Caco-2 (cell line): ENCODE results near the gene NLGN1. TPM values are rescaled to one million over a fixed set of nuclear protein-coding genes. Genes with fewer than 3 reads are reported as not detected.

ENCODE experiments used
- BruUV-seq: library from RNA; stranded (reverse); fragments of 400-500 nt; replicated peaks from 2 replicates; lab custom pipeline; 2021; lab: Mats Ljungman, UMichigan
- CTCF ChIA-PET: fragments of 300-600 bp; sonication (Branson Sonifier 250); formaldehyde crosslinking; loops from one replicate; lab custom pipeline; 2022; ENCODE audit warnings: antibody characterized with exemption; lab: Charles Lee
- POLR2A ChIA-PET: fragments of 300-600 bp; sonication (Branson Sonifier 250); formaldehyde crosslinking; loops from one replicate; lab custom pipeline; 2022; ENCODE audit warnings: antibody characterized with exemption; lab: Charles Lee
- DNase-seq, 2 experiments: peaks; one replicate each; pipeline versions ENCODE4 v3.0.0 to v3.0.0-alpha.2; 2020 to 2022
- H3K27me3 ChIP-seq: replicated peaks from 2 replicates; pipeline ENCODE4 v1.6.0; 2011; ENCODE audit warnings: low read length; ENCODE audit not compliant: control insufficient read depth, insufficient read depth
- H3K36me3 ChIP-seq: 2 replicates; pipeline ENCODE4 v1.5.1; 2011; ENCODE audit warnings: low read length; ENCODE audit not compliant: control insufficient read depth, insufficient read depth
- H3K4me1 ChIP-seq: fragments of 250-450 bp; sonication (Bioruptor Pico); 2 replicates; pipeline ENCODE4 v1.5.1; 2020; ENCODE audit warnings: mild to moderate bottlenecking
- H3K4me3 ChIP-seq: 2 replicates; pipeline ENCODE4 v1.5.1; 2011; ENCODE audit warnings: low read depth, mild to moderate bottlenecking, control low read depth, low read length
- H3K9me3 ChIP-seq: fragments of 250-450 bp; sonication (Bioruptor Pico); 2 replicates; pipeline ENCODE4 v1.5.1; 2020; ENCODE audit warnings: mild to moderate bottlenecking, moderate library complexity
- H3K27ac Mint-ChIP-seq: one replicate; pipeline ENCODE4 v1.8.0; 2022; ENCODE audit warnings: mixed read lengths; ENCODE audit not compliant: unreplicated experiment
- H3K27me3 Mint-ChIP-seq: one replicate; pipeline ENCODE4 v1.8.0; 2022; ENCODE audit warnings: mixed read lengths; ENCODE audit not compliant: insufficient read depth, unreplicated experiment
- H3K36me3 Mint-ChIP-seq: one replicate; pipeline ENCODE4 v1.8.0; 2022; ENCODE audit warnings: mild to moderate bottlenecking, mixed read lengths; ENCODE audit not compliant: insufficient read depth, unreplicated experiment
- H3K4me1 Mint-ChIP-seq: one replicate; pipeline ENCODE4 v1.8.0; 2022; ENCODE audit warnings: low read depth, mixed read lengths; ENCODE audit not compliant: unreplicated experiment
- H3K4me3 Mint-ChIP-seq: one replicate; pipeline ENCODE4 v1.8.0; 2022; ENCODE audit warnings: mild to moderate bottlenecking, moderate library complexity, mixed read lengths; ENCODE audit not compliant: unreplicated experiment
- H3K9me3 Mint-ChIP-seq: one replicate; pipeline ENCODE4 v1.8.0; 2022; ENCODE audit warnings: mixed read lengths; ENCODE audit not compliant: unreplicated experiment
- CTCF ChIP-seq, 2 experiments: fragments of 200-600 bp in 1 of 2; IDR thresholded peaks; 1 replicate in 1 of 2; 2 replicates in 1 of 2; pipeline versions ENCODE4 v1.5.1 to v1.8.0; 2011 to 2022; ENCODE audit warnings: antibody characterized with exemption in 1 of 2, control low read depth in 1 of 2, inconsistent platforms in 1 of 2, low read depth in 1 of 2, low read length in 1 of 2, mild to moderate bottlenecking in 1 of 2, moderate library complexity in 1 of 2; ENCODE audit not compliant: insufficient read depth in 1 of 2, severe bottlenecking in 1 of 2, unreplicated experiment in 1 of 2
- intact Hi-C: fragments of 100-400 bp; cut with micrococcal nuclease; formaldehyde crosslinking; loops from one replicate; pipeline ENCODE4 v1.10.0; 2022; ENCODE audit not compliant: unreplicated experiment
- total RNA-seq: library from RNA; stranded (reverse); gene quantifications from 2 replicates; pipeline ENCODE4 v1.2.3, GENCODE V29; 2022

Gene NLGN1
- total RNA-seq, 1 experiment from 2014 or later: not detected

GRCh38 chr3:173939331-173939730, 541.8 kb downstream of the NLGN1 start:
- TF ChIP-seq CTCF (IDR thresholded peaks at IDR 0.05; ENCODE audit: insufficient read depth in 1 of 2, low read depth in 1 of 2, low read length in 1 of 2, severe bottlenecking in 1 of 2, unreplicated experiment in 1 of 2): no peak
- Histone ChIP-seq H3K4me3 (no peak overlapping the region), H3K9me3 (no peaks in the 10 kb centered on the region), H3K4me1 (peaks cover 11% of the 10 kb centered on the region), H3K36me3 (no peaks in the 10 kb centered on the region), H3K27me3 (no peaks in the 10 kb centered on the region)
- intact Hi-C loops: no loop called here
- POLR2A ChIA-PET: no interaction called here
- Mint-ChIP-seq H3K4me1 (no peaks in the 10 kb centered on the region), H3K27ac (no peak overlapping the region), H3K27me3 (no peaks in the 10 kb centered on the region), H3K36me3 (no peaks in the 10 kb centered on the region), H3K4me3 (no peak overlapping the region), H3K9me3 (no peaks in the 10 kb centered on the region)
- CTCF ChIA-PET: no interaction called here
- DNase-seq: no peak
- BruUV-seq: no TSS peak

GRCh38 chr3:173943264-173943663, 545.7 kb downstream of the NLGN1 start:
- Mint-ChIP-seq H3K4me1 (no peaks in the 10 kb centered on the region), H3K36me3 (no peaks in the 10 kb centered on the region), H3K27ac (no peak overlapping the region), H3K9me3 (no peaks in the 10 kb centered on the region), H3K27me3 (peaks cover 3% of the 10 kb centered on the region), H3K4me3 (no peak overlapping the region)
- H3K9me3 ChIP-seq: no peaks in the 10 kb centered on the region
- H3K4me3 ChIP-seq: no peak overlapping the region
- no TSS peak for BruUV-seq
- intact Hi-C loops: no loop called here
- H3K36me3 ChIP-seq: no peaks in the 10 kb centered on the region
- no peaks in the 10 kb centered on the region for H3K27me3 ChIP-seq
- TF ChIP-seq CTCF (IDR thresholded peaks at IDR 0.05; ENCODE audit: insufficient read depth in 1 of 2, low read depth in 1 of 2, low read length in 1 of 2, severe bottlenecking in 1 of 2, unreplicated experiment in 1 of 2): no peak
- H3K4me1 ChIP-seq: peaks cover 7% of the 10 kb centered on the region
- DNase-seq: no peak
- ChIA-PET POLR2A (no interaction called here), CTCF (no interaction called here)

GRCh38 chr3:173945170-173945569, 547.6 kb downstream of the NLGN1 start:
- H3K9me3 Mint-ChIP-seq: no peaks in the 10 kb centered on the region
- DNase-seq: no peak
- TF ChIP-seq CTCF (IDR thresholded peaks at IDR 0.05; ENCODE audit: insufficient read depth in 1 of 2, low read depth in 1 of 2, low read length in 1 of 2, severe bottlenecking in 1 of 2, unreplicated experiment in 1 of 2): no peak
- Histone ChIP-seq H3K9me3 (no peaks in the 10 kb centered on the region), H3K27me3 (no peaks in the 10 kb centered on the region), H3K4me1 (no peaks in the 10 kb centered on the region), H3K36me3 (no peaks in the 10 kb centered on the region), H3K4me3 (no peak overlapping the region)
- H3K4me3 Mint-ChIP-seq: no peak overlapping the region
- H3K27me3 Mint-ChIP-seq: peaks cover 3% of the 10 kb centered on the region
- H3K27ac Mint-ChIP-seq: no peak overlapping the region
- no peaks in the 10 kb centered on the region for H3K36me3 Mint-ChIP-seq
- ChIA-PET CTCF (no interaction called here), POLR2A (no interaction called here)
- intact Hi-C loops: no loop called here
- H3K4me1 Mint-ChIP-seq: no peaks in the 10 kb centered on the region
- BruUV-seq: no TSS peak
